Stimulated activated naive CD8-positive, alpha-beta T cell treated with anti-CD3 and anti-CD28 coated beads, Interleukin-15, Interleukin-2, amounts not matched to agents 100 ng/mL and 50 ng/mL, for 24 hours (primary cell): Measurements from ENCODE around the gene SIAH3.

Source experiments
- H3K27ac Mint-ChIP-seq: one replicate; pipeline ENCODE4 v1.8.0; 2021; ENCODE audit warnings: mild to moderate bottlenecking, mixed read lengths
- H3K27me3 Mint-ChIP-seq: one replicate; pipeline ENCODE4 v1.8.0; 2021; ENCODE audit warnings: mixed read lengths
- H3K36me3 Mint-ChIP-seq: one replicate; pipeline ENCODE4 v1.8.0; 2021; ENCODE audit warnings: low read depth, mixed read lengths
- H3K4me1 Mint-ChIP-seq: one replicate; pipeline ENCODE4 v1.8.0; 2021; ENCODE audit warnings: low read depth, mixed read lengths
- H3K4me3 Mint-ChIP-seq: one replicate; pipeline ENCODE4 v1.8.0; 2021; ENCODE audit warnings: mild to moderate bottlenecking, mixed read lengths
- H3K9me3 Mint-ChIP-seq: one replicate; pipeline ENCODE4 v1.8.0; 2021; ENCODE audit warnings: mixed read lengths

The SIAH3 gene

DNA sequence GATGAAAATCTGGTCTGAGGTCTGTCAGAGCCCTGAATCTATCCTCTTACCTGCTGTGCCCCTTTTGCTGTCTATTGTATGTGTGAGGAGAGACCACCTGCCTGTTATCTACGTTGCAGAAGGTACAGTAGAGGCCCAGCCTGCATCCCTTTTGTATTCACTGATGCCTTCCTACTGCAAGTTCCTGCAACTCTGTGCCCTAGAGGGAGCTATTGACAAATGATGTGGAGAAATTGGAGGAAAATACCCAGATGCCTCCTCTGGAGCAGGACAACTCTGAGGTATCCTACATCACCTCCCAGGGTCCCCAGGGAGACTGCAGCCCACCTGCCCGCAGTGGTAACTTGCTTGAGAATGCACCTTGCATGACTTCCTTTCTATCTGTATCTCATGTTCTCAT, 33.7 kb downstream of the SIAH3 start:
- H3K36me3 Mint-ChIP-seq, result no peaks in the 10 kb centered on the region
- H3K27me3 Mint-ChIP-seq, result no peaks in the 10 kb centered on the region
- H3K27ac Mint-ChIP-seq, result no peak overlapping the region
- H3K9me3 Mint-ChIP-seq, result no peaks in the 10 kb centered on the region
- H3K4me1 Mint-ChIP-seq, result no peaks in the 10 kb centered on the region
- no peak overlapping the region for H3K4me3 Mint-ChIP-seq

DNA sequence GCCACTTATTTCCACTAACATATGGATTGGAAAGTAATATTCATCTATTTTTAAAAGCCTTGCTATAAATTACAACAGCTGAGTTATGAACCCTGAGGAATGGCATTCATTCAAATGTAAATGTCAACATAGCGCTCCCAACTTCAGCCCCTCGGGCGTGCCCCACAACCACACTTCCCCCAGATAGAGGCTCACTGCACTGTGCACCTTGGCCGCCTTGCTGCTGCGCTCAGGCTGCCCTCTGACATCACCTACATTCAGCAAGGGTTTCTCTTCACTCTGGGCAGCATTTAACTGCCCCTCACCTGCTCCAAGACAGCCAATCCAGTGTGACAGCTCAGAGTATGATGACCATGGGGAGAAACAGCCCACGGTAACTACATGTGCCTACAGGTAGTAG, 35.1 kb downstream of the SIAH3 start:
- Mint-ChIP-seq H3K4me3 (no peak overlapping the region), H3K4me1 (no peaks in the 10 kb centered on the region), H3K27ac (no peak overlapping the region), H3K36me3 (no peaks in the 10 kb centered on the region), H3K27me3 (no peaks in the 10 kb centered on the region), H3K9me3 (no peaks in the 10 kb centered on the region)

DNA sequence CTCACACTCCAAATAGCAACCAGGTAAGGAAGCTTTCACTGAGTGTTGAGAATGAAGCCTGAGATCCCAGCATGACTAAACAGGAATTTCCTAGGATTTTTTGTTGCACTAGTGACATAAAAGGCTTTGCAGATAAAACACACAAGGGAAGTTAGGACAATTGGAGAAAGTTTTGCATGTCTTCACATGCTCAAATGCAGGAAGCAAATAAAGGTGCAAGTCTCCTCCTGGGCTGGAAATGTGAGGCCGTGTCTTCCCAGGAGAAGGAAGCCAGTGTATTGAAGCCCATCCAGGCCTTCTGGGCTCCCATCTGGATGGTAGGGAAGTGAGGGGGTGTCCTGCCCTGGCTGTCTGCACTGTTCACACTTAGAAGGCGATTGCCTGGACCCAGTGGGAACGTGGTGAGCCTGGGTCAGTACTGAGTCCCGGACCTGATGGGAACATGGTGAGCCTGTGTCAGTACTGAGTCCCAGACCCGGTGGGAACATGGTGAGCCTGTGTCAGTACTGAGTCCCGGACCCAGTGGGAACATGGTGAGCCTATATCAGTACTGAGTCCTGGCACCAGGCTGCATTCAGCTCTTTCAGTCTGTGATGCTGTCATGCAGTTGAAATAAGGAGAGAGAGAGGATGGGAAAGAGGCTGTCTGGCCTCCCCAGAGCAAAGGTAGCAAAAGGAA, 38.7 kb downstream of the SIAH3 start:
- no peaks in the 10 kb centered on the region for H3K36me3 Mint-ChIP-seq

DNA sequence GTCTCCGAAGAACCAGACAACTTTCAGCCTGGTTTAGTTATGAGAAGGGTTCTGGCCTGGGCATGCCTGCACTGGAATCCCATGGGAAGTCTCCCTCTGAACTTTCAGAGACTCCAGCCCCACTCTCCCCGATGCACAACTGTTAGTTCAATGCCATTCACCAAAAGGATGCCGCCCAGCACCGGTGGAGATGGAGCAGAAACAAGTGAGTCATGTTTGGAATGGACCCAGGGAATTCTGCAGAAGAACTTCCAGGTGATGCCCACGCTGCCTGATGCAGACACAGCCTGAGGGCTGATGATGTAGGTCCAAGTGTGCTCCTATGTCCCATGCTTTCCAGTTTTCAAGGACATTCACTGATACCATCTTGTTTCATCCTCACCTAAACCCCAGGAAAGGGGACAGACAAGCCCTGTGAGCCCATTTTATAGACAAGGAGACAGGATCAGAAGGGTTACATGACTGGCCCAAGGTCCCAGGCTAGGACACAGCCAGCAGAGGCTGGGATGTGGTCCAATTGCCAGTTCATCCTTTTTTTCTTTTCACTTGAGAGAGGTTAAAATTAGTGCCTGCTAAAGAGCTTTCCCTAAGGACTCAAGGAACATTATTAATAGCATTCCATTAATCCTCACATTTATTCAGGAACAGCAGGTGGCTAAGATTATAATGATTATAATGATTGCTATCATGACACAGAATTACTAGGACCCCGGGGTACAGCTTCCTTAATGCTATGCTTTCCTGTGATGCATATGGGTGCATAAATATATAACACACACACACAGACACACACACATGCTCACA, 39.5 kb downstream of the SIAH3 start:
- Mint-ChIP-seq H3K36me3 (no peaks in the 10 kb centered on the region), H3K27ac (no peak overlapping the region), H3K27me3 (no peaks in the 10 kb centered on the region), H3K9me3 (no peaks in the 10 kb centered on the region), H3K4me1 (peaks cover 5% of the 10 kb centered on the region), H3K4me3 (no peak overlapping the region)

More for the DNA sequence above, 38.7 kb downstream of the SIAH3 start:
- H3K9me3 Mint-ChIP-seq, result no peaks in the 10 kb centered on the region
- no peak overlapping the region for H3K27ac Mint-ChIP-seq
- H3K4me3 Mint-ChIP-seq, result no peak overlapping the region
- H3K4me1 Mint-ChIP-seq, result peaks cover 5% of the 10 kb centered on the region
- H3K27me3 Mint-ChIP-seq, result no peaks in the 10 kb centered on the region

DNA sequence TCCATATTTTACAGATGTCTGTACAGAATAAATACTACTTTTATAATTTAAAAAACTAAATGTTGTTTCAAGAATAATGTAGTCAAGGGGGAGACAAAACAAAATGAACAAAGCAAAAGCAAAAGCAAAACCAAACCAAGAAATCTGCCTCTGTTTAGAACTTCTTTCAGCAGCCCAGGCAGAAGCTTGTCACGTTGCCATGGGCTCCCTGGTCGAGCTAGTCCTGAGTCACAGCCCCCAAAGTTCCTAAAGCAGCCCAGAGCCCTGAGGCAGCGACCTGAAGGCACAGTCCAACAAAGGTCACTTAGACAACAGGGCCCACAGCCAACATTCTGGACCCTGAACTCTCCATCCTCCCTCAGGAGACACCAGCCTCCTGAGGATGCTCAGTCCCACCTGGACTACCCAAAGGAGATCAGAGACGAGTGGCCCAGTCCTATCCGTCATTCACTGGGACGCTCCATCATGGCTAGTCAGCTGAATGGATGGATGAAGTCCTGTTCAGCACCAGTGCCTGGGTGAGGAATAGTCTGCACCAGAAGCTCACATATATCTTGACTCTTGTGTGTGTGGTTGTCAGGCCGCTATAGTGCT, 41.7 kb downstream of the SIAH3 start:
- no peaks in the 10 kb centered on the region for H3K27me3 Mint-ChIP-seq
- peaks cover 5% of the 10 kb centered on the region for H3K4me1 Mint-ChIP-seq
- H3K27ac Mint-ChIP-seq, result no peak overlapping the region
- no peak overlapping the region for H3K4me3 Mint-ChIP-seq
- H3K36me3 Mint-ChIP-seq, result no peaks in the 10 kb centered on the region
- H3K9me3 Mint-ChIP-seq, result no peaks in the 10 kb centered on the region

DNA sequence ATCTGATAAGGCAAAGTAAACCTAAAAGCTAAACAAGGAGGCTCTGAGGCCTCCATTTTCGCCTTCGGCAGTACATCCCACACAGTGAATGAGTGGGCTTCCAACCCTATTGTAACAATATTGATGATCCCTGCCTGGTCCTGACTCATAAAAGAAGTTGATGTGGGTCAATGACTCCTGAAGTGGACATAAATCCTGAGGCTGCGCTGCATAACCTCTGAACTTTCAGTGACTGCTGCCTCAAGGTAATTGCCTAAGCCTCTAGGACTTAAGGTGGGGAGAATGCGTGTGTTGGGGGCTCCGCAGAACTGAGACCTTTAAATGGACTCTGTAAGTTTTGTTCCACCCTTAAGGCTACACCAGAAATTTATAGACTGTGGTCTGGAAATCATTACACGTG, 42.6 kb downstream of the SIAH3 start:
- H3K36me3 Mint-ChIP-seq, result no peaks in the 10 kb centered on the region
- H3K9me3 Mint-ChIP-seq, result no peaks in the 10 kb centered on the region
- no peak overlapping the region for H3K4me3 Mint-ChIP-seq
- peaks cover 5% of the 10 kb centered on the region for H3K4me1 Mint-ChIP-seq
- H3K27ac Mint-ChIP-seq, result no peak overlapping the region
- peaks cover 3% of the 10 kb centered on the region for H3K27me3 Mint-ChIP-seq

DNA sequence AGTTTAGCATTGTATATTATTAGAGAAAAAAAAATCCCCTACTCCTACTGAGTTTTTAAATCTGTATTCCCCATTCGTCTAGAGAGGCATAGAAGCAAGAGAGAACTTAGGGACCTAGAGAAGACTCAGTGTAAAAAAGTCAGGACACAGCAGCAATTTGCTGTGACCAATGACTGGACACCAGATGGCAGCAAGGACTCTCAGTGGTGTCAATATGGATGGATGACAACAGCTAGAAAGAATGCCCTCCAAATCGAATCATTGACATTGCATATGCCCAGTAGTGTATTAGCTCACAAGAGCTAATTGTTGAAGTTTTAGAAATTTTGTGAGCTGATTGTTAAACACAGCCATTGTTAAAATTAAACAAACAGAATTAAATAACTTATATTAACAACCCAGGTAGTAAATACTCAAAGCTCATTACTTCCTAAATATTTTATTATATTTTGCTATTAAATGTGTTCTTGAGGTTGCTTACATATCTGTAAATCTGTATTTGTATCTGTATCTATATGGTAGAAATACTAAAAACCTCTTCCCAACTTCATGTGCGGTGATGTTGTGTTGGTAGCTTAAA, 43.9 kb downstream of the SIAH3 start:
- Mint-ChIP-seq H3K4me3 (no peak overlapping the region), H3K27me3 (peaks cover 3% of the 10 kb centered on the region), H3K36me3 (no peaks in the 10 kb centered on the region), H3K4me1 (peaks cover 5% of the 10 kb centered on the region), H3K27ac (no peak overlapping the region), H3K9me3 (no peaks in the 10 kb centered on the region)

DNA sequence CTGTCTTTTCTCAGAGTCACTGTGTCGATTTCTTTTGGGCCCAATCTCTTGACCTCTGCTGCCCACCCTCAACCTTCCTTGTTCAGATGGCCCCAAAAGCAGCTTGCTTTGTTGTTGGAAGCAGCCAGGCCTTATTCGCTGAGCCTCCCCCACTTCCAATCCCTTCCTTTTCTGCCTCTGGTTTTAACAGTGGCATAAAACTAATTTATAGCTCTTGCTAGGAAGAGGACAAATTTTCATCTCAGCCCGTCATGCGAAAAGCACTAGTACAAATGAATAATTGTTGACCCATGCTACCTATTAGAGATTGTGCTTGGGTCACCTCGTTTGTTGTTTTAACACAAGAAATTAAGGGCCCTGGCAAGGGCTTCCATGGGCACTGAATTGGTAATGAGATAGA, 51.1 kb downstream of the SIAH3 start:
- Mint-ChIP-seq H3K27ac (no peak overlapping the region), H3K9me3 (no peaks in the 10 kb centered on the region)

DNA sequence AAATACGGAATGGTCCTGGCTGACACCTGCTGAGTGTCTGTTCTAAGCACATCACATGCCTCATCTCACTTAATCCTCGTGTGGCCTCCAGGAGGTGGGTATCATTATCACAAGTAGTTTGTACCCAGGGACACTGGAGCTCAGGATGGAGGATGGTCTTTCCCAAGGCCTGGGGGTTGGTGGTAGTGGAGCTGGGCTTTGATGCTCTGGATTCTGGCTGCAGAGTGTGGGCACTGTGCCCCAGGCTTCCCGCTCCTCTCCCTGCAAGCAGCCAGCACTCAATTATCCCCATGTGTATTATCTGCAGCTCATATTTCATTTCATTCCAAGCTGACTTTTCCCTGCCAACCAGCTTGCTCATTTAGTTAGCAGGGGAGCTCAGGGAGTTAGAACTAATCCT, 52.1 kb downstream of the SIAH3 start:
- H3K9me3 Mint-ChIP-seq, result no peaks in the 10 kb centered on the region
- H3K4me3 Mint-ChIP-seq, result no peak overlapping the region
- H3K4me1 Mint-ChIP-seq, result no peaks in the 10 kb centered on the region
- H3K36me3 Mint-ChIP-seq, result no peaks in the 10 kb centered on the region
- peaks cover 5% of the 10 kb centered on the region for H3K27me3 Mint-ChIP-seq
- H3K27ac Mint-ChIP-seq, result no peak overlapping the region

More for the DNA sequence above, 51.1 kb downstream of the SIAH3 start:
- Mint-ChIP-seq H3K27me3 (peaks cover 6% of the 10 kb centered on the region), H3K4me3 (no peak overlapping the region), H3K4me1 (no peaks in the 10 kb centered on the region), H3K36me3 (no peaks in the 10 kb centered on the region)

DNA sequence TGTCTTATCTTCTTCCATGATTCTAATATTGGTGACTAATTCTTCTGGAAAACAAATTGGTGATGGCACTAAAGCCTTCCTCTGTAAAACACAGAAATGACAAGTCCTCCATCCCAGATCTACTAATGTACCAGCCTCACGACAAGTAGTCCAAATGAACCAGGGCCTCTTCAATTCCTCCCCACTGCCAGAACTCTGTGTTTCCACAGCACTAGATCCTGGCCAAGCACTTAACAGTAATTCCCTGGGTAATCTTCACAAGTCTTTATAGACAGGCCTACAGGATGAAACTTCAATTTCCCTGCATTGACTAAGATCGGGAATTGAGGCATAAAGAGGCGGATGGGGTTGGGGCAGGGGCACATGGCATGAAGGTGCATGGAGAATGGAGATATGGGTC, 52.7 kb downstream of the SIAH3 start:
- Mint-ChIP-seq H3K36me3 (no peaks in the 10 kb centered on the region), H3K9me3 (no peaks in the 10 kb centered on the region), H3K4me1 (no peaks in the 10 kb centered on the region), H3K4me3 (no peak overlapping the region), H3K27ac (no peak overlapping the region), H3K27me3 (peaks cover 3% of the 10 kb centered on the region)

DNA sequence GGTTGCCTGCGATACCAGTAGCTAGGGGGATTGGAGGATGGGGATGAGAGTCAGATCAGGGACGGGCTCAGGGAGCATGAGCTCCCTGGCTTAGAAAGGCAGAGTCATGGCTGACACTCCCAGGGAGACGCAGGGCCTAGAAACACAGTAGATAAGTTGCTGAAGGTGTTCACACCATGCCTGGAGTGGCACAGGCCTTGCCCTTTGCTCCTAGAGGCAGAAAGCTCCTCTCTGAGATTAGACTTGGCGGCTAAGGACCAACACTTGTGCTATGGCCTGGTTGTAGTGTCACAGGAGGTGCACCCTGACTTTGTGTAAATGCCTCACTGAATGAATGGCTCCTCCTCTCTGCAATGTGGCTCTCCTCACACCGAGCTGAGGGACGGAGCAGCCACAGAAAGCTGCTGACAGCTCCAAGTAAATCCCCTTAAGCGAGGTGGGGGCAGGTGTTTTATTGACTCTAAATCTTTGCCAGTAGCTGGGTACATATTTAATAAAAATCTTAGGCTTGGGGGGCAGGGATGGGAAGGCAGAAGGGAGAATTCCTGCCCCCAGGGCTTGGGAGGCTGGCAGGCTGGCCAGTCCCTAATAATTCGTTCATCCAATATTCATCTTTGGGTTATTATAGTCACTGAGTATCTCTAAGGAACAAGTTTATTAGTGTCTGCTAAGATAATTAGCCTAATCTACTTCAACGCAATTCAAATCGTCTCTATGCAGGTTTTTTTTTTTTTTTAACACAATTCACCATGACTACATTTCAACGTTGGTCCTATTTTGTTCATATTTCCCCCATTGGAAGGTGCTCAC, 54.9 kb downstream of the SIAH3 start:
- no peak overlapping the region for H3K27ac Mint-ChIP-seq
- peaks cover 3% of the 10 kb centered on the region for H3K27me3 Mint-ChIP-seq
- H3K4me3 Mint-ChIP-seq, result no peak overlapping the region
- H3K4me1 Mint-ChIP-seq, result peaks cover 4% of the 10 kb centered on the region
- no peaks in the 10 kb centered on the region for H3K36me3 Mint-ChIP-seq
- no peaks in the 10 kb centered on the region for H3K9me3 Mint-ChIP-seq

DNA sequence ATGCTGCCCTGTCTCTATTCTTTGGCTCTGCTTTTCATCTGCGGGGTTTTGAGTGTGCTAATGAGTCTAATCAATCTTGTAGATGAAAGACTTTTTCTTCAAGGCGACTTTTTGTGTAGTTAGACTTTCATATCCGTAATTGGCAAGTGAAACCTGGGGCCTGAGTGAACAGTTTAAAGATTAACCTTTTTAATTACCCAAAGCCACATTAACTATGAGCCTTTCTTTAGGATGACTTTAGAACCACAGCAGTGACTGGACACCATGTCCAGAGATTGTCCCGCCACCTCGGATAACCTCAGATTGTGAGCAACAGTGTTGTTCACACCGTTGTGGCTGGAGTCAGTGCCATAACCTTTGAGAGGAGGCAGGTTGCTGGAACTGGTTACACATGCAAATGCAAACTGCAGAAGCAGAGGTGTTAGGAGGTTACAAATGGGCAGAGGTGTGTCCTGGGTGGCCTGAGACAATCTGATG, 58.7 kb downstream of the SIAH3 start:
- Mint-ChIP-seq H3K4me1 (peaks cover 6% of the 10 kb centered on the region), H3K27ac (no peak overlapping the region), H3K36me3 (no peaks in the 10 kb centered on the region), H3K9me3 (no peaks in the 10 kb centered on the region), H3K27me3 (no peaks in the 10 kb centered on the region), H3K4me3 (no peak overlapping the region)

DNA sequence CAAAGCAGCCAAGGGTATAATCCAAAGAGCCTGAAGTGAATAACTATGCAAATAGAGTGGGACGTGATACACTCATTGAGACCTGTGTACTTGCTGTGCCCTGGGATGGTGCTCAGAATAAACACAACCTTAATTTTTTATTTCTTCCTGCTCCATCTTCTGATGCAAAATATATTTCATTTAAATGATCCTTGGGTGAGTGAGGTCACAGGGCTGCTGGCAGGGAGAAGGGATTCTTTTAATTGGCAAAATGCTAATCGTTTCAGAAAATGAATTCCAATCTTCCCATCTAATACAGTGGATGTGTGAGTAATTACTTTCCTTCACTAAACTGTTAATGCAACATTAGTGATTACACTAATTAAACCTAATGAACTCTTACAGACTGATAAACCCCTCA, 63.5 kb downstream of the SIAH3 start:
- Mint-ChIP-seq H3K4me1 (peaks cover 6% of the 10 kb centered on the region), H3K4me3 (no peak overlapping the region), H3K27me3 (no peaks in the 10 kb centered on the region), H3K9me3 (no peaks in the 10 kb centered on the region), H3K27ac (no peak overlapping the region), H3K36me3 (no peaks in the 10 kb centered on the region)

DNA sequence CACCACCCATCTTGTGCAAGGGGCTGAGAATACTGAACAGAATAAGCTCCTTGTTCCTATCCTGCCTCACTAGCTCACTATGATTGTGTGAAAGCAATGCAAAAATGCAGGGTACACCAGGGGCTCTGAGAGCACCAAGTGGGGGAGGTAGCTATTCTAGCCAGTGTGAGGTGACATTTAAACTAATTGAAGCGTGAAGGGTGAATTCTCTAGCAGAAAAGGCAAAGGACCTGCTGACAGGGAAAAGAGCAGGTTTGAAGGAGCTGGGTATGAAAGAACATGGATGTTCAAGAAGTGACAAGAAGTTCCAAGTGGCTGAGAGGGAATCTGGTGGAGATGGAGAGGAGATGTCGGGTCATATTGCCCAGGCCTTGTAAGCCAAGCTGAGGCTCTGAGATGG, 64.2 kb downstream of the SIAH3 start:
- Mint-ChIP-seq H3K9me3 (no peaks in the 10 kb centered on the region), H3K36me3 (no peaks in the 10 kb centered on the region), H3K4me3 (no peak overlapping the region), H3K27ac (no peak overlapping the region), H3K27me3 (no peaks in the 10 kb centered on the region), H3K4me1 (peaks cover 6% of the 10 kb centered on the region)
